ENCODE results near the gene MMP2.

The MMP2 gene

GRCh38 chr16:55478827-55479429, at the start of gene MMP2:
Gene MMP2, plus strand, starts transcription at chr16:55479198. Its CDS starts 282 bp downstream, at chr16:55479480.
- Histone ChIP-seq H3K36me3 (ENCODE audit: insufficient read depth, low read length) (no peaks in the 10 kb centered on the region), H3K9ac (ENCODE audit: low read depth, low read length) (peak within 1 kb of the TSS; percentile 51), H3K4me1 (ENCODE audit: insufficient read depth, low read length) (peaks cover 36% of the 10 kb centered on the region), H3K9me3 (ENCODE audit: control insufficient read depth, insufficient read depth, low read length) (no peaks in the 10 kb centered on the region)

GRCh38 chr16:55433030-55433429, 46.0 kb upstream of the MMP2 start:
- Histone ChIP-seq H3K4me1 (ENCODE audit: insufficient read depth, low read length) (no peaks in the 10 kb centered on the region), H3K9ac (ENCODE audit: low read depth, low read length) (no peak overlapping the region), H3K36me3 (ENCODE audit: insufficient read depth, low read length) (no peaks in the 10 kb centered on the region), H3K9me3 (ENCODE audit: control insufficient read depth, insufficient read depth, low read length) (no peaks in the 10 kb centered on the region)

GRCh38 chr16:55433535-55433934, 45.5 kb upstream of the MMP2 start:
- no peaks in the 10 kb centered on the region for H3K9me3 ChIP-seq (ENCODE audit: control insufficient read depth, insufficient read depth, low read length)
- no peaks in the 10 kb centered on the region for H3K36me3 ChIP-seq (ENCODE audit: insufficient read depth, low read length)
- no peaks in the 10 kb centered on the region for H3K4me1 ChIP-seq (ENCODE audit: insufficient read depth, low read length)
- H3K9ac ChIP-seq (ENCODE audit: low read depth, low read length) = no peak overlapping the region

DNA sequence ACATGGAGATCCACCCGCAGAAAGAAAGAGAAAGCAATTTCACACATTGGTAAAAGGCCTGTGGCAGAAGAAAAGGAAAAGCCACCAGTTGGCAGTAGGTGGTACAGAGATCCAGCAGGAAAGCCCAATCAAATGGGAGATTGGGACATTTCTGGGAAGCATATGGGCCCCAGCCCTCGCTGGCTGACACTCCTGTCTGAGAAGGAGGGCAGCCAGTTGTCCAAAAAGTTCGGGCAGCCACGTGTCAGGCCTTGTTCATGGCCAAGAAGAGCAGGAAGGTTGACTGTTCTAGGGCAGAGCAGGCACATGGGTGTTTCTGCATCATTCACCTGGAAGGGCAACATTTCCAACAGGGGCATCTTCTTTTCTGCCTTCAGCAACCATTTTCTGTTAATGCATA, 45.0 kb upstream of the MMP2 start:
- no peaks in the 10 kb centered on the region for H3K4me1 ChIP-seq (ENCODE audit: insufficient read depth, low read length)
- H3K9ac ChIP-seq (ENCODE audit: low read depth, low read length) = no peak overlapping the region
- no peaks in the 10 kb centered on the region for H3K36me3 ChIP-seq (ENCODE audit: insufficient read depth, low read length)
- no peaks in the 10 kb centered on the region for H3K9me3 ChIP-seq (ENCODE audit: control insufficient read depth, insufficient read depth, low read length)

GRCh38 chr16:55435387-55435786, 43.6 kb upstream of the MMP2 start:
- Histone ChIP-seq H3K9me3 (ENCODE audit: control insufficient read depth, insufficient read depth, low read length) (no peaks in the 10 kb centered on the region), H3K9ac (ENCODE audit: low read depth, low read length) (no peak overlapping the region), H3K36me3 (ENCODE audit: insufficient read depth, low read length) (no peaks in the 10 kb centered on the region), H3K4me1 (ENCODE audit: insufficient read depth, low read length) (no peaks in the 10 kb centered on the region)

GRCh38 chr16:55436587-55436986, 42.4 kb upstream of the MMP2 start:
- Histone ChIP-seq H3K36me3 (ENCODE audit: insufficient read depth, low read length) (no peaks in the 10 kb centered on the region), H3K9me3 (ENCODE audit: control insufficient read depth, insufficient read depth, low read length) (no peaks in the 10 kb centered on the region), H3K9ac (ENCODE audit: low read depth, low read length) (no peak overlapping the region), H3K4me1 (ENCODE audit: insufficient read depth, low read length) (no peaks in the 10 kb centered on the region)

DNA sequence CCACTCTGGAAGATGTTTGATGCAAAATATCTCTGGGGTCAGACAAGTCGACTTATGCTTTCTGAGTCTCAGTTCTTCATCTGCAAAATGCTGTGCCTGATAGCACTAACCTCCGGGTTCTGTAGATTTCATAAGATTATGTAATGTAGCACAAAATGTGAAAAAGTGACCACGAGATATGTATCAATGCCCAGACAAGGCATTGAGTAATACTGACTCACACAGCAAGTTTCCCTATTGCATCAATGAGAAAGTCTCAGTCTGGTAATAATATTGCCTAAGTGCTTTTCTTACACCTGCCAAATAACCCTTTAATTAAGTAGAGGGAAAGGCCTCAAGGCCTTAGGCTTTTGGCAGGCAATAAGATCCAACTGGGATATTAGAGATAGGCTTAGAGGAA, 41.4 kb upstream of the MMP2 start:
- Histone ChIP-seq H3K9ac (ENCODE audit: low read depth, low read length) (no peak overlapping the region), H3K4me1 (ENCODE audit: insufficient read depth, low read length) (no peaks in the 10 kb centered on the region), H3K9me3 (ENCODE audit: control insufficient read depth, insufficient read depth, low read length) (no peaks in the 10 kb centered on the region), H3K36me3 (ENCODE audit: insufficient read depth, low read length) (no peaks in the 10 kb centered on the region)

GRCh38 chr16:55438281-55438680, 40.7 kb upstream of the MMP2 start:
- H3K36me3 ChIP-seq (ENCODE audit: insufficient read depth, low read length) = no peaks in the 10 kb centered on the region
- no peaks in the 10 kb centered on the region for H3K9me3 ChIP-seq (ENCODE audit: control insufficient read depth, insufficient read depth, low read length)
- H3K4me1 ChIP-seq (ENCODE audit: insufficient read depth, low read length) = no peaks in the 10 kb centered on the region
- H3K9ac ChIP-seq (ENCODE audit: low read depth, low read length) = no peak overlapping the region

- Histone ChIP-seq H3K36me3 (ENCODE audit: insufficient read depth, low read length) (no peaks in the 10 kb centered on the region), H3K4me1 (ENCODE audit: insufficient read depth, low read length) (no peaks in the 10 kb centered on the region), H3K9me3 (ENCODE audit: control insufficient read depth, insufficient read depth, low read length) (no peaks in the 10 kb centered on the region), H3K9ac (ENCODE audit: low read depth, low read length) (no peak overlapping the region)
Measured at GRCh38 chr16:55439101-55439690, 39.8 kb upstream of the MMP2 start.

DNA sequence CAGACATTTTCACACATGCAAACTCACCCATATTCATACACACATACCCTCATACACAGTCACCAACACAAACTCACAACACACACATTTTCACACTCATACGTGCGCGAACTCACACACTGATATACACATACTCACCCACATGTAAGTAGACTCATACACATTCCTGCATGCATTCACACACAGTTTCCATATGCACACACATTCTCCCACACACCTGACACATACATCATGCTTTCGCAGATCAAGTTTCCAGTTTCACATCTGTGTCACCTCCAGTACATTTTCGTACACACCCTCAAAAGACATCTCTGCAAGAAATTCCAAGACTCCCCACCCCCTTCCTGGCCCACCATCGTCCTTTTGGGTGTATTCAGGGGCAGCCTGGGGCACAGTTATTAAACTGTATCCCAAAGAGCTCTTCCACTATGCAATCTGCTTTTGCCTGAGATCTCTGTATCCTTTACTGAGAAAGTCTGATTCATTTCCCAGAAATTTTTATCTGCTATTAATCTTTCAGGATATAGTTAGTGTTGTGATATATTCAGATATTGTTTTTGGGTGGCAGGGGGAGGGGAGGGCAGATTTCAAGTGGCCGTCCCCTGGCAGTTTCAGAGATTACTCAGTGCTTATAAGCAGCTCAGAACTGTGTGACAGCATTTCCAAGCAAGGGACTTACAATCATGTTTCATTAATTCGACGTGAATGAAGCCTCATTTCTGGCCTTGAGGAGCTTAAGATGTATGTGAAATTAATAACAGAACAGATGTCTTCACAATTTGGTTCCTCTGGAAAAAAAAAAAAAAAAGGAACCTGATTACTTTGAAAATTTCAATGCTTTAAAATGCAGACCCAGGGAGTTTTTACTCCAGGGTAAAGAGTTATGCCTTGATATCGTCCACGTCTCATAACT, 35.3 kb upstream of the MMP2 start:
- H3K4me1 ChIP-seq (ENCODE audit: insufficient read depth, low read length) = no peaks in the 10 kb centered on the region
- H3K9me3 ChIP-seq (ENCODE audit: control insufficient read depth, insufficient read depth, low read length) = no peaks in the 10 kb centered on the region
- H3K9ac ChIP-seq (ENCODE audit: low read depth, low read length) = no peak overlapping the region
- H3K36me3 ChIP-seq (ENCODE audit: insufficient read depth, low read length) = no peaks in the 10 kb centered on the region

DNA sequence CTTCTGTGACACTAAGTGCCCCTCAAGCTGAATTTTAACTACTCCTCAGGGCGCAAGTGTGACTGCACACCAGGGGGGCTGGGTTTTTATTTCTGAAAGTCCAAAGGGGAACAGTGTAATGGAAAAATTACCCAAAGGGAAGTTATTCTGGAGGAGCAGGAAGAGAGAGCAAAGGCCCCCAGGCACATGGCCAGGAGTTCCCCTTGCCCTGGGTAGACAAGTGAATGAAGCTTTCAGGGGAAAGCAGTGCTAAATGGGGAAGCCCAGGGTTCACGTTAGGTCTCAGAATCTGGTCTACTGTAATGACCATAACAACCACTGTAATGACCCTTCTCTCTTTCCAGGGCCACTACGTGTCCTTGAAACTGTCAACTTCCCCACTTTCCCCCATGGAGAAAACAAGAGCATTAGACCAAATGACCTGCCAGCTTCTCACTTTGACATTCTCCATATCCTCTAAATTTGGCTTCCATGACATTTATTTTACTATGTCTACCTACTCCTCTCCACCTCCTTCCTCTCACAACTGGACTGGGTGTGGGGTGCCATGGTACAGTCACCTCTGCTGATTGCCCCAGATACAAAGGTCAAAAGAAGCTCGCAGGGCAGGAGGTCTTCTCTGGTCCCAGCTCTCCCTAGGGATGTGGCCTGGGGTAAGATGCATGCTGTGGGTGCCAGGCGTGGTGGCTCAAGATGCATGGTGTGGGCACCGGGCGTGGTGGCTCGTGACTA, 34.1 kb upstream of the MMP2 start:
- no peaks in the 10 kb centered on the region for H3K36me3 ChIP-seq (ENCODE audit: insufficient read depth, low read length)
- H3K9ac ChIP-seq (ENCODE audit: low read depth, low read length) = no peak overlapping the region
- H3K4me1 ChIP-seq (ENCODE audit: insufficient read depth, low read length) = no peaks in the 10 kb centered on the region
- no peaks in the 10 kb centered on the region for H3K9me3 ChIP-seq (ENCODE audit: control insufficient read depth, insufficient read depth, low read length)

DNA sequence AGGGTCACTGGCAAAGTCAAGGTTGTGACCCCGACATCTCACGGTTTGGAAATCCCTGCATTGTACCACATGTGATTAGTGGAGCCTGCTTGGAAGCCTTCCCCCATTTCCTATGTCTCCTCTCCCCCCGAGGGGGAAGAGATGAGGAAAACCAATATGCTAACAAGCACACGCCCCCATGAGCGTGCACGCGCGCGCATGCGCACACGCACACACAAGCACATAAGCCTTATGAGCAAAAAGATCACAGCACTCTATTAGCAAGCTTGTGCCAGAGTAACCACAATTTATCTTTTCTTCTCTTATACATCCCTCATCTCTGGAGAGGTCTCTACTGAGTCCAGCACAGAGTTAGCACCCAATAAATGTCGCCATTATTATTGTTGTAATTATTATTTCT, 31.8 kb upstream of the MMP2 start:
- H3K9me3 ChIP-seq (ENCODE audit: control insufficient read depth, insufficient read depth, low read length) = no peaks in the 10 kb centered on the region
- H3K36me3 ChIP-seq (ENCODE audit: insufficient read depth, low read length) = no peaks in the 10 kb centered on the region
- no peak overlapping the region for H3K9ac ChIP-seq (ENCODE audit: low read depth, low read length)
- no peaks in the 10 kb centered on the region for H3K4me1 ChIP-seq (ENCODE audit: insufficient read depth, low read length)

GRCh38 chr16:55452996-55453395, 26.0 kb upstream of the MMP2 start:
- H3K4me1 ChIP-seq (ENCODE audit: insufficient read depth, low read length) = no peaks in the 10 kb centered on the region
- no peaks in the 10 kb centered on the region for H3K36me3 ChIP-seq (ENCODE audit: insufficient read depth, low read length)
- no peaks in the 10 kb centered on the region for H3K9me3 ChIP-seq (ENCODE audit: control insufficient read depth, insufficient read depth, low read length)
- no peak overlapping the region for H3K9ac ChIP-seq (ENCODE audit: low read depth, low read length)

DNA sequence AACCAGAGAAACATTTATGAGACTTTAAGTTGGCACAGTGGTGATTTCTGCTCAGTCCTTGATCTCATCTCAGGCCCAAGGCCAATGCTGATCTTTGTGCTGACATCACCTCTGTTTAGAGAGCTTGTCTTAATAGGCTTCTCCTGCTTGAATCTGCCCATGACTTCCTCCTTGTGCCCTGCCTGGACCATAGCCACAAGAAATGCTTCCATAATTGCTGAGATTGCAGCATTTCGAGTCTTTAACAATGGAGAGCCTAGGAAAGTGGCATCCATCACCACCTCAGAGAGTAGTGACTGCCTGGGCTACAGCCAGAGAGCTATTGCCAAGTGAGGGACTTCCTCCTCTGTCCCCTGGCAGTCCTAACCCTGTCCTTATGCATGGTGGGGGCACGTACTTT, 25.1 kb upstream of the MMP2 start:
- Histone ChIP-seq H3K36me3 (ENCODE audit: insufficient read depth, low read length) (no peaks in the 10 kb centered on the region), H3K9ac (ENCODE audit: low read depth, low read length) (no peak overlapping the region), H3K9me3 (ENCODE audit: control insufficient read depth, insufficient read depth, low read length) (no peaks in the 10 kb centered on the region), H3K4me1 (ENCODE audit: insufficient read depth, low read length) (no peaks in the 10 kb centered on the region)

Measured in ES-I3 (cell line).